Gastroesophageal sphincter (tissue), 3 donors: ENCODE results near the gene LGALS1.
"Not testable (repeated sequence)": the region's sequence is repeated elsewhere in the genome, so short reads cannot be mapped to it uniquely, and the experiment has no call there.

Experiments
- CTCF ChIP-seq, 4 experiments: fragments of 200-600 bp in 2 of 4; fragments of 450-650 bp in 2 of 4; sonication (generic) in 1 of 4; IDR thresholded peaks; one replicate each; pipeline ENCODE4 v1.5.1; 2017 to 2019; ENCODE audit warnings: antibody characterized with exemption in 4 of 4, mild to moderate bottlenecking in 2 of 4, moderate library complexity in 2 of 4
- EP300 ChIP-seq: sonication (generic); formaldehyde crosslinking; IDR thresholded peaks from one replicate; pipeline ENCODE4 v1.6.1; 2017; ENCODE audit warnings: antibody characterized with exemption, mild to moderate bottlenecking
- POLR2A ChIP-seq, 2 donors: fragments of 450-650 bp; IDR thresholded peaks; one replicate each; pipeline ENCODE4 v1.6.1; 2017; ENCODE audit warnings: antibody characterized with exemption in 2 of 2, mild to moderate bottlenecking in 2 of 2, moderate library complexity in 1 of 2
- POLR2AphosphoS5 ChIP-seq: sonication (generic); formaldehyde crosslinking; IDR thresholded peaks from one replicate; pipeline ENCODE4 v1.6.1; 2017; ENCODE audit warnings: antibody characterized with exemption

- TF ChIP-seq CTCF (IDR thresholded peaks at IDR 0.05); EP300; POLR2AphosphoS5; POLR2A (IDR thresholded peaks at IDR 0.05): not testable (repeated sequence)
Observed at GRCh38 chr22:37717746-37718305, 42.4 kb downstream of the LGALS1 start.
